Motor neuron (in vitro differentiated cells): ENCODE measurements around the gene CLMN. TPM values are rescaled to one million over a fixed set of nuclear protein-coding genes. Genes with fewer than 3 reads are reported as not detected.

ENCODE experiments used
- ATAC-seq, 8 experiments: fragments of 200-7000 bp; cut with Tn5 transposase; replicated peaks in 6 of 8; 2 replicates each; pipeline ENCODE4 v1.8.0; 2021; ENCODE audit warnings: mild to moderate bottlenecking in 8 of 8, moderate library complexity in 8 of 8
- H3K27ac ChIP-seq, 2 donors: fragments of 250-450 bp; sonication (Bioruptor Pico); 2 replicates each; pipeline ENCODE4 v1.9.0; 2021; ENCODE audit warnings: antibody characterized with exemption in 2 of 2, mild to moderate bottlenecking in 2 of 2, moderate library complexity in 1 of 2
- H3K4me1 ChIP-seq, 2 donors: fragments of 250-450 bp; sonication (Bioruptor Pico); replicated peaks in 1 of 2; 2 replicates each; pipeline ENCODE4 v1.6.1; 2021; ENCODE audit warnings: antibody characterized with exemption in 2 of 2, mild to moderate bottlenecking in 2 of 2, moderate library complexity in 1 of 2
- H3K4me3 ChIP-seq, 5 donors: fragments of 250-450 bp; sonication (Bioruptor Pico); 2 replicates each; pipeline ENCODE4 v1.9.0; 2021; ENCODE audit warnings: antibody characterized with exemption in 5 of 5, mild to moderate bottlenecking in 5 of 5, moderate library complexity in 4 of 5
- WGBS, 10 experiments: fragments of 450-650 bp; shearing (Covaris generic); methylation state at CpG; one replicate each; pipeline ENCODE4 v1.0.0; 2022; 5-methylcytosine and 5-hydroxymethylcytosine counted together
- in situ Hi-C, 9 experiments: fragments of 400-800 bp; cut with MboI; loops; one replicate each; pipeline ENCODE4 v1.15.0; 2021; ENCODE audit warnings: low sequenced_read_pairs in 9 of 9, low pct_unique_long_range_greater_than_20kb in 2 of 9; ENCODE audit not compliant: unreplicated experiment in 9 of 9
- total RNA-seq, 8 experiments: library from RNA; unstranded; fragments of 300-600 nt; gene quantifications; 2 replicates each; pipeline versions ENCODE4 v1.2.3 to v1.2.4, GENCODE V29; 2022

Gene CLMN
- total RNA-seq, 8 experiments from 2014 or later = 0.10 to 5.3 (median 2.8) TPM

GRCh38 chr14:95282354-95282985 lies 37.2 kb downstream of the CLMN start:
- Histone ChIP-seq H3K27ac (peak overlapping the region in 1 of 2 donors; percentile 24), H3K4me3 (no peak overlapping the region), H3K4me1 (peaks cover 0 to 6% of the 10 kb centered on the region in 2 donors)
- WGBS, 10 experiments = 0 to 83% (median 54%) methylated on average over 1 to 2 of the region's 2 CpGs; no CpG with 5 or more reads in 4 of the 10 experiments
- in situ Hi-C loops = no loop called here
- ATAC-seq = no peak

GRCh38 chr14:95281560-95282176 lies 38.0 kb downstream of the CLMN start:
- 34 to 94% (median 81%) methylated on average over 1 to 4 of the region's 4 CpGs; no CpG with 5 or more reads in 3 of the 10 experiments for WGBS, 10 experiments
- in situ Hi-C loops = no loop called here
- H3K4me3 ChIP-seq = no peak overlapping the region
- no peak overlapping the region for H3K27ac ChIP-seq
- ATAC-seq = no peak
- peaks cover 0 to 6% of the 10 kb centered on the region in 2 donors for H3K4me1 ChIP-seq

GRCh38 chr14:95275494-95275893 lies 44.2 kb downstream of the CLMN start:
- Histone ChIP-seq H3K4me3 (no peak overlapping the region), H3K4me1 (peaks cover 9 to 11% of the 10 kb centered on the region in 2 donors), H3K27ac (no peak overlapping the region)
- in situ Hi-C loops = no loop called here
- 17 to 100% (median 86%) methylated on average over 1 to 5 of the region's 7 CpGs; no CpG with 5 or more reads in 4 of the 10 experiments for WGBS, 10 experiments
- ATAC-seq = peak in 2 of 8 experiments; percentile 5 to 7

DNA sequence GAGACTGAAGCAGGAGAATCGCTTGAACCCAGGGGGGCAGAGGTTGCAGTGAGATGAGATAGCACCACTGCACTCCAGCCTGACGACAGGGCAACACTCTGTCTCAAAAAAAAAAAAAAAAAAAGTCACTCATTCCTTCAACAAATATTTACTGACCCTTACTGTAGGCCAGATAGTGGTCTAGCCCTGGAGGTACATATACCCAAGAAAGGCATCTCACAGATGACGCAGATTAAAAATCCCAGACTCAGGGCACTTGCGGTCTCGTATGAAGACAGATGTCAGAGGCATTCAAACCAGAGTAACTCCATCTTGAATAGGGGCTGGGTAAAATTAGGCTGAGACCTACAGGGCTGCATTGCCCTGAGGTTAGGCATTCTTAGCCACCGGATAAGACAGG lies 44.8 kb downstream of the CLMN start:
- WGBS, 10 experiments = 72 to 100% (median 98%) methylated on average over 1 to 5 of the region's 6 CpGs; no CpG with 5 or more reads in 4 of the 10 experiments
- in situ Hi-C loops = no loop called here
- no peak for ATAC-seq

DNA sequence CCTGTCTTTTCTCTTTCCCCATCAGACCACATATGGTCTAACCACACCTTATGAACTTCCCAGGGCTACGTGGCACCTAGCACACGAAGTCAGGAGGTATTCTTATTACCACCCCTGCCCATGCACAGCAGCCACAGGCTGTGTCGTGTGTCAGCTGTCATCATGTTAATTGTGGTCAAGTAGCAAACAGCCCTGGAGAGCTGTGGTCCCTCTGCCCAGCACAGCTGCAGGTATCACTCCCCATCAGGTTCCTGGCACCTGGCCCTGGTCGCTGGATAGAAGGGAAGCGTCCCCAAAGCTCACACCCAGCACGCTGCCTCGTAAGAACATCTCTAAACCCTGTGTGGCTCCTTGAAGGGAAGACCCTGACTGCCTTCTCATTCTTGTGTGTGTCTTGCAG lies 45.4 kb downstream of the CLMN start:
- no peak overlapping the region for H3K4me3 ChIP-seq
- in situ Hi-C loops = no loop called here
- 48 to 100% (median 97%) methylated on average over 1 to 3 of the region's 7 CpGs; no CpG with 5 or more reads in 4 of the 10 experiments for WGBS, 10 experiments
- ATAC-seq = no peak
- H3K27ac ChIP-seq = no peak overlapping the region
- peaks cover 9 to 11% of the 10 kb centered on the region in 2 donors for H3K4me1 ChIP-seq

More for the DNA sequence above, 44.8 kb downstream of the CLMN start:
- H3K4me1 ChIP-seq = peaks cover 9 to 11% of the 10 kb centered on the region in 2 donors
- no peak overlapping the region for H3K27ac ChIP-seq
- no peak overlapping the region for H3K4me3 ChIP-seq

GRCh38 chr14:95273001-95273978 lies 46.4 kb downstream of the CLMN start:
- no peak overlapping the region for H3K4me3 ChIP-seq
- in situ Hi-C loops = no loop called here
- H3K27ac ChIP-seq = no peak overlapping the region
- WGBS, 10 experiments = 30 to 87% (median 72%) methylated on average over 2 to 8 of the region's 17 CpGs; no CpG with 5 or more reads in 2 of the 10 experiments
- ATAC-seq = peak; percentile 88 to 97 (median 92)
- H3K4me1 ChIP-seq = peaks cover 9 to 11% of the 10 kb centered on the region in 2 donors

GRCh38 chr14:95272057-95272456 lies 47.7 kb downstream of the CLMN start:
- H3K4me1 ChIP-seq = peaks cover 9 to 11% of the 10 kb centered on the region in 2 donors
- H3K27ac ChIP-seq = no peak overlapping the region
- no peak overlapping the region for H3K4me3 ChIP-seq
- in situ Hi-C loops = no loop called here
- 36 to 100% (median 80%) methylated on average over 1 to 5 of the region's 5 CpGs; no CpG with 5 or more reads in 5 of the 10 experiments for WGBS, 10 experiments
- ATAC-seq = peak in 1 of 8 experiments; percentile 3

- Histone ChIP-seq H3K4me3 (no peak overlapping the region), H3K27ac (no peak overlapping the region), H3K4me1 (peaks cover 11 to 16% of the 10 kb centered on the region in 2 donors)
- WGBS, 10 experiments = 25 to 80% (median 65%) methylated on average over 1 to 2 of the region's 2 CpGs; no CpG with 5 or more reads in 1 of the 10 experiments
- in situ Hi-C loops = no loop called here
- no peak for ATAC-seq
Measured at GRCh38 chr14:95270203-95270602, 49.5 kb downstream of the CLMN start.

- H3K4me1 ChIP-seq = peaks cover 11 to 17% of the 10 kb centered on the region in 2 donors
- no peak for ATAC-seq
- WGBS, 10 experiments = 33 to 100% (median 80%) methylated on average over 1 of the region's 2 CpGs; no CpG with 5 or more reads in 5 of the 10 experiments
- H3K4me3 ChIP-seq = no peak overlapping the region
- no peak overlapping the region for H3K27ac ChIP-seq
- in situ Hi-C loops = no loop called here
Measured at GRCh38 chr14:95269493-95269892, 50.2 kb downstream of the CLMN start.

DNA sequence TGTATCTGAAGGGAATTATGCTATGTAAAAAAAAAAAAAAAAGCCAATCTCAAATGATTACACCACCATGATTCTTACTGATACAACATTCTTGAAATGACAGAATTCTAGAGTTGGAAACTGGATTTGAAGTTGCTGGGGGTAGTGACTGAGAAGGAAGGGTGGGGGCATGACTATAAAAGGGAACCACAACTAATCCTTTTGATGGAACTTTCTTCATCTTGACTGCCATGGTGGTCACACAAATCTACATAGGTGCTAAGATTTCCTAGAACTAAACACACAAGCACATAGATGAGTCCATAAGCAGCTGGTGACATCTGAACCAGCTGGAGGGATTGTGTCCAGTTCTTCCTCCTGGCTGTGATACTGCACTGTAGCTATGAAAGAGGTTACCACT lies 51.4 kb downstream of the CLMN start:
- H3K4me3 ChIP-seq = no peak overlapping the region

GRCh38 chr14:95267306-95267705 lies 52.4 kb downstream of the CLMN start:
- Histone ChIP-seq H3K4me3 (no peak overlapping the region), H3K27ac (no peak overlapping the region), H3K4me1 (peaks cover 0 to 8% of the 10 kb centered on the region in 2 donors)
- in situ Hi-C loops = no loop called here
- 20 to 100% (median 81%) methylated on average over 1 to 4 of the region's 4 CpGs for WGBS, 10 experiments
- no peak for ATAC-seq

More for the DNA sequence above, 51.4 kb downstream of the CLMN start:
- no peak for ATAC-seq
- in situ Hi-C loops = no loop called here
- H3K27ac ChIP-seq = no peak overlapping the region
- peaks cover 7 to 16% of the 10 kb centered on the region in 2 donors for H3K4me1 ChIP-seq

DNA sequence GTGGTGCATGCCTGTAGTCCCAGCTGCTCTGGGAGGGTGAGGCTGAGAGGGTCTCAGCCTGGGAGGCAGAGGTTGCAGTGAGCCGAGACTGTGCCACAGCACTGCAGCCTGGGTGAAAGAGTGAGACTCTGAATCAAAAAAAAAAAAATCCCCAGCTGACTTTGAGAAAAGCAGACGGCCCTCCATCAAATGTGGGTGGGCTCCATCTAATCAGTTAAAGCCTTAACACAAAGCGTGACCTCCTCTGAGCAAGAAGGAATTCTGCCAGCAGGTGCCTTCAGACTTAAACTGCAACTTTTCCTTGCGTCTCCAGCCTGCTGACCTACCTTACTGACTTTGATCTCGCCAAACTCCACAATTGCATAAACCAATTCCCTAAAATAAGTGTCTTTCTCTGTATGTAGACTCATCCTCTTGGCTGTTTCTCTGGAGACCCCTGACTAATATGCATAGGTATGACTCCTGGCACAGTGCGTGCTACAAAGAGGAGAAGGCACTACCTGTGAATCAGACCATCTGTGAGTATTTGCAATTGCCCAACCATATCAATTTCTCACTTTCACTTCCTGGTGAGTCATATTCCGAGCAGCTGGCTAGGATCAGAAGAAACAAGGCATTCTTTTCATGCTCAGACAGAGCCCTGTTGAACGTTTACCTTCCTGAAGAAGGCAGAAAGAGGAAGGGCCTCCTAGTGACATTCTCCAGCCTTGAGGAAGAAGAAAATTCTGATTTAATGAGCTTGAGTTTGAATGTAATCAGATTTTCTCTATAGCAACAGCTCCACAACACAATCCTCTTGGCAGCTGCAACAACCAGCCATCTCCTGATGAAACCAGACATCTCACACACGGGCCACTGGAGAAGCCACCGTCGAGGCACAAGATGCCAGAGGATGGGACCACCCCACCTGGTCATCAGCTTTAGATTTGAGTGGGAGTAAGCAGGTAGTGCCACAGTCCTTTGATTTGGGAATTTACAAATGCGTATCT lies 54.3 kb downstream of the CLMN start:
- peak; percentile 38 to 95 (median 69) for ATAC-seq
- peak overlapping the region in 1 of 2 donors; percentile 51 for H3K27ac ChIP-seq
- H3K4me1 ChIP-seq = peaks cover 14 to 24% of the 10 kb centered on the region in 2 donors
- in situ Hi-C loops = no loop called here
- H3K4me3 ChIP-seq = no peak overlapping the region
- WGBS, 10 experiments = 36 to 86% (median 66%) methylated on average over 1 to 10 of the region's 12 CpGs
